Hindlimb muscle (tissue), 1 donor: Measurements from ENCODE around the gene SPATA13. TPM values are rescaled to one million over a fixed set of nuclear protein-coding genes. Genes with fewer than 3 reads are reported as not detected.

Experiments
- polyA plus RNA-seq: library from polyadenylated mRNA; unstranded; fragments of 120-200 nt; gene quantifications from one replicate; pipeline ENCODE4 v1.2.1, GENCODE V29; 2013; ENCODE audit not compliant: insufficient read length

The SPATA13 gene
- polyA plus RNA-seq, 1 donor = 2.5 TPM

Other genes with a start within 250 kb of the SPATA13 start
- gene C1QTNF9, start 148.9 kb downstream of the SPATA13 start, polyA plus RNA-seq = 8.7 TPM